Fibroblast of lung (primary cell): ENCODE measurements around the gene HMG20B.

Source experiments
- CTCF ChIP-seq, 2 donors: IDR thresholded peaks in 1 of 2; conservative IDR thresholded peaks in 1 of 2; 1 replicate in 1 of 2; 2 replicates in 1 of 2; pipeline ENCODE4 v1.5.1; 2011 to 2012; ENCODE audit warnings: low read length in 2 of 2, control low read depth in 1 of 2, inconsistent platforms in 1 of 2, low read depth in 1 of 2, mild to moderate bottlenecking in 1 of 2
- EZH2 ChIP-seq: IDR thresholded peaks from 2 replicates; pipeline ENCODE4 v1.5.1; 2012; ENCODE audit warnings: low read length, control low read depth, mild to moderate bottlenecking; ENCODE audit errors: missing control alignments

- TF ChIP-seq EZH2 = no peak
- no peak for TF ChIP-seq CTCF (conservative IDR thresholded peaks at IDR 0.05 in 1 of 2, IDR thresholded peaks at IDR 0.05 in 1 of 2; ENCODE audit: low read depth in 1 of 2, low read length in 2 of 2)
These were observed 41.3 kb downstream of the HMG20B start for GRCh38 chr19:3613818-3614661.
